IMR-90 (cell line): ENCODE results near the gene PLD3. TPM values are rescaled to one million over a fixed set of nuclear protein-coding genes. Genes with fewer than 3 reads are reported as not detected.
A peak's percentile ranks its signal among the peaks of the same experiment; 100 is the strongest.

Source experiments
- ATAC-seq: fragments of 200-7000 bp; cut with Tn5 transposase; 2 replicates; pipeline ENCODE4 v1.9.1; 2020; ENCODE audit warnings: low read depth, mild to moderate bottlenecking, moderate library complexity
- BruUV-seq: library from RNA; stranded (reverse); fragments of 400-500 nt; replicated peaks from 2 replicates; lab custom pipeline; 2021; lab: Mats Ljungman, UMichigan
- CTCF ChIA-PET: fragments of 300-600 bp; formaldehyde crosslinking; extraction: SDS; loops from one replicate; lab custom pipeline; 2021; ENCODE audit warnings: antibody characterized with exemption; lab: Yijun Ruan, JAX
- POLR2A ChIA-PET: fragments of 300-600 bp; sonication (Branson Sonifier 250); formaldehyde crosslinking; loops from one replicate; lab custom pipeline; 2022; ENCODE audit warnings: antibody characterized with exemption; ENCODE audit not compliant: unreplicated experiment; lab: Charles Lee
- DNase-seq: peaks from one replicate; pipeline ENCODE4 v3.0.0; 2013
- H2AFZ ChIP-seq: replicated peaks from 2 replicates; pipeline ENCODE3; 2013; ENCODE audit warnings: low read length, mild to moderate bottlenecking; ENCODE audit not compliant: poor library complexity
- H2AK5ac ChIP-seq: 2 replicates; pipeline ENCODE4 v1.6.1; 2013; ENCODE audit warnings: low read depth, low read length, inconsistent platforms
- H2AK9ac ChIP-seq: replicated peaks from 2 replicates; pipeline ENCODE3; 2013; ENCODE audit warnings: mild to moderate bottlenecking, low read depth, low read length, moderate library complexity; ENCODE audit not compliant: poor library complexity
- H2BK120ac ChIP-seq: 2 replicates; pipeline ENCODE4 v1.6.1; 2013; ENCODE audit warnings: low read depth, low read length, inconsistent platforms
- H2BK15ac ChIP-seq: 3 replicates; pipeline ENCODE4 v1.6.1; 2013; ENCODE audit warnings: low read depth, low read length, inconsistent platforms
- H2BK20ac ChIP-seq: 2 replicates; pipeline ENCODE4 v1.6.1; 2013; ENCODE audit warnings: low read depth, mild to moderate bottlenecking, inconsistent platforms, low read length, moderate library complexity
- H2BK5ac ChIP-seq: 2 replicates; pipeline ENCODE4 v1.6.1; 2013; ENCODE audit warnings: mild to moderate bottlenecking, low read depth, low read length, inconsistent platforms; ENCODE audit not compliant: poor library complexity, severe bottlenecking
- H3K14ac ChIP-seq: replicated peaks from 2 replicates; pipeline ENCODE4 v1.6.1; 2013; ENCODE audit warnings: low read depth, low read length, inconsistent platforms
- H3K18ac ChIP-seq: 2 replicates; pipeline ENCODE4 v1.6.1; 2013; ENCODE audit warnings: low read depth, low read length, control low read depth
- H3K23ac ChIP-seq: 2 replicates; pipeline ENCODE4 v1.6.1; 2013; ENCODE audit warnings: low read depth, low read length, inconsistent platforms
- H3K27ac ChIP-seq: 2 replicates; pipeline ENCODE4 v1.5.1; 2013; ENCODE audit warnings: mild to moderate bottlenecking, control low read depth, low read length; ENCODE audit not compliant: insufficient read depth
- H3K27me3 ChIP-seq: 2 replicates; pipeline ENCODE4 v1.6.1; 2013; ENCODE audit warnings: low read length; ENCODE audit not compliant: control insufficient read depth, insufficient read depth
- H3K36me3 ChIP-seq: 2 replicates; pipeline ENCODE4 v1.6.1; 2013; ENCODE audit warnings: low read length, mixed read lengths; ENCODE audit not compliant: control insufficient read depth, insufficient read depth
- H3K4ac ChIP-seq: 2 replicates; pipeline ENCODE4 v1.6.1; 2013; ENCODE audit warnings: low read depth, low read length, inconsistent platforms
- H3K4me1 ChIP-seq: 2 replicates; pipeline ENCODE4 v1.6.1; 2013; ENCODE audit warnings: low read length, mixed read lengths; ENCODE audit not compliant: control insufficient read depth, insufficient read depth
- H3K4me2 ChIP-seq: 2 replicates; pipeline ENCODE4 v1.6.1; 2013; ENCODE audit warnings: low read depth, mild to moderate bottlenecking, control low read depth, low read length, moderate library complexity
- H3K4me3 ChIP-seq: 2 replicates; pipeline ENCODE4 v1.5.1; 2013; ENCODE audit warnings: low read depth, mild to moderate bottlenecking, control low read depth, low read length, moderate library complexity; ENCODE audit not compliant: insufficient read depth
- H3K56ac ChIP-seq: 2 replicates; pipeline ENCODE4 v1.6.1; 2013; ENCODE audit warnings: low read length, inconsistent platforms; ENCODE audit not compliant: insufficient read depth; ENCODE audit errors: extremely low read depth
- H3K79me1 ChIP-seq, 2 experiments: 2 replicates each; pipeline ENCODE4 v1.6.1; 2013; ENCODE audit warnings: low read length in 2 of 2, inconsistent platforms in 1 of 2, low read depth in 1 of 2
- H3K9ac ChIP-seq: 2 replicates; pipeline ENCODE4 v1.6.1; 2013; ENCODE audit warnings: low read depth, low read length, control low read depth
- H3K9me1 ChIP-seq: 2 replicates; pipeline ENCODE4 v1.6.1; 2013; ENCODE audit warnings: low read length, inconsistent platforms; ENCODE audit not compliant: insufficient read depth
- H3K9me3 ChIP-seq: 2 replicates; pipeline ENCODE4 v1.6.1; 2013; ENCODE audit warnings: low read length; ENCODE audit not compliant: control insufficient read depth, insufficient read depth
- H4K20me1 ChIP-seq: 2 replicates; pipeline ENCODE4 v1.6.1; 2013; ENCODE audit warnings: low read length, inconsistent platforms; ENCODE audit not compliant: insufficient read depth
- H4K5ac ChIP-seq: 2 replicates; pipeline ENCODE4 v1.6.1; 2013; ENCODE audit warnings: mild to moderate bottlenecking, low read depth, low read length, control low read depth
- H4K8ac ChIP-seq, 2 experiments: 2 replicates each; pipeline ENCODE4 v1.6.1; 2013; ENCODE audit warnings: low read depth in 2 of 2, low read length in 2 of 2, control low read depth in 1 of 2, inconsistent platforms in 1 of 2
- H4K91ac ChIP-seq: 2 replicates; pipeline ENCODE4 v1.6.1; 2013; ENCODE audit warnings: low read depth, low read length, inconsistent platforms; ENCODE audit not compliant: insufficient read depth
- BHLHE40 ChIP-seq: fragments of 150-350 bp; IDR thresholded peaks from 2 replicates; pipeline ENCODE4 v1.6.1; 2016; ENCODE audit warnings: mild to moderate bottlenecking, low read depth, low read length
- CEBPB ChIP-seq: IDR thresholded peaks from 2 replicates; pipeline ENCODE4 v1.6.1; 2012; ENCODE audit warnings: low read depth, low read length, improper control_type of control experiment
- FOS ChIP-seq: fragments of 150-350 bp; IDR thresholded peaks from 2 replicates; pipeline ENCODE4 v1.6.1; 2016; ENCODE audit warnings: low read depth, low read length
- MAZ ChIP-seq: IDR thresholded peaks from 2 replicates; pipeline ENCODE4 v1.6.1; 2012; ENCODE audit warnings: low read depth, mild to moderate bottlenecking, low read length, improper control_type of control experiment, moderate library complexity, borderline replicate concordance
- NFE2L2 ChIP-seq: fragments of 150-350 bp; IDR thresholded peaks from 2 replicates; pipeline ENCODE4 v1.6.1; 2016; ENCODE audit warnings: low read depth, mild to moderate bottlenecking, low read length
- RAD21 ChIP-seq: IDR thresholded peaks from 2 replicates; pipeline ENCODE4 v1.6.1; 2012; ENCODE audit warnings: low read length, improper control_type of control experiment
- RCOR1 ChIP-seq: IDR thresholded peaks from 2 replicates; pipeline ENCODE4 v1.6.1; 2012; ENCODE audit warnings: mild to moderate bottlenecking, low read length, improper control_type of control experiment; ENCODE audit not compliant: insufficient replicate concordance
- RFX5 ChIP-seq: IDR thresholded peaks from 2 replicates; pipeline ENCODE4 v1.8.0; 2012; ENCODE audit warnings: low read depth, mild to moderate bottlenecking, low read length, moderate library complexity
- WGBS, 2 experiments: methylation state at CpG; one replicate each; pipeline versions ENCODE4 v1.1.5 to v1.1.7; 2013; ENCODE audit warnings: missing lambda C conversion rate in 2 of 2; ENCODE audit not compliant: insufficient read length in 1 of 2; ENCODE audit errors: extremely low coverage in 2 of 2; 5-methylcytosine and 5-hydroxymethylcytosine counted together
- dilution Hi-C: fragments of 300-500 bp; cut with HindIII; formaldehyde crosslinking; loops from one replicate; pipeline ENCODE4 v1.14.3; 2018; ENCODE audit warnings: low sequenced_read_pairs; ENCODE audit not compliant: unreplicated experiment
- in situ Hi-C: fragments of 300-500 bp; cut with MboI; formaldehyde crosslinking; loops from 3 replicates; pipeline ENCODE4 v1.14.3; 2019; ENCODE audit warnings: low sequenced_read_pairs, inconsistent platforms, mixed read lengths
- intact Hi-C: fragments of 100-400 bp; cut with micrococcal nuclease; formaldehyde crosslinking; loops from 2 replicates; pipeline ENCODE4 v1.10.0; 2022
- polyA plus RNA-seq, 3 experiments: library from polyadenylated mRNA; depleted of rRNA; stranded (reverse); fragments of >200 nt; gene quantifications; 2 replicates each; pipeline ENCODE4 v1.2.3, GENCODE V29; 2012; ENCODE audit warnings: low replicate concordance in 1 of 3
- total RNA-seq: library from RNA; depleted of rRNA; stranded (reverse); fragments of >200 nt; gene quantifications from 2 replicates; pipeline ENCODE4 v1.2.3, GENCODE V29; 2012
- TF ChIP-seq, protein P1 (sequence below): fragments of 150-350 bp; IDR thresholded peaks from 2 replicates; pipeline ENCODE4 v1.6.1; 2016; ENCODE audit warnings: low read depth, mild to moderate bottlenecking, low read length, moderate library complexity, borderline replicate concordance

The PLD3 gene
- total and polyA plus RNA-seq, 2 of the 4 experiments (the other 2 are of a cell fraction), result 117 to 665 TPM

DNA sequence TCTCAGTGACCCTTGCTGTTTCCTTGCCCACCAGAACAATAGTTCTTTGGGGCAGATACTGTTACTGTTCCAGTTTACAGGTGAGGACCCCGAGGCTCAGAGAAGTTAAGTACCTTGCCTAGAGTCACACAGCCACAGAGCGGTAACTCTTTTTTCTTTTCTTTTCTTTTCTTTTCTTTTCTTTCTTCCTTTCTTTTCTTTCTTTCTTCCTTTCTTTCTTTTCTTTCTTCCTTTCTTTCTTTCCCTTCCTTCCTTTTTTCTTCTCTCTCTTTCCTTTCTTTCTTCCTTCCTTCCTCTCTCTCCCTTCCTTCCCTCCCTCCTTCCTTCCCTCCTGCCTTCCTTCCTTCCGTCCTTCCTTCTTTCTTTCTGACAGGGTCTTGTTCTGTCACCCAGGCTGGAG lies 69.5 kb downstream of the PLD3 start:
- H4K8ac ChIP-seq, result peak overlapping the region; percentile 50 to 90; a peak in 2 of 4 replicates
- in situ Hi-C loops (no loop called here), intact Hi-C loops (no loop called here), dilution Hi-C loops (no loop called here)
- no peak overlapping the region for H3K23ac ChIP-seq
- H3K4me2 ChIP-seq, result no peak overlapping the region
- no peak overlapping the region for H4K5ac ChIP-seq
- no peak overlapping the region; the same call in 2 of the 3 replicates for H2BK15ac ChIP-seq
- ChIA-PET POLR2A (interaction anchor here (1.3 kb wide), 1 partner anchor 8 kb away, joined by 4 read pairs; no protein-coding TSS in a partner anchor), CTCF (no interaction called here)
- H3K9me1 ChIP-seq, result peaks cover 9% of the 10 kb centered on the region
- peaks cover 0 to 17% of the 10 kb centered on the region in 2 experiments; a peak in 1 of 4 replicates for H3K79me1 ChIP-seq
- no peak overlapping the region for H2AK9ac ChIP-seq
- H3K27ac ChIP-seq, result no peak overlapping the region
- BruUV-seq, result no TSS peak
- peak overlapping the region; percentile 58; the same call in 1 of the 2 replicates for H2BK120ac ChIP-seq
- peaks cover 9% of the 10 kb centered on the region for H3K36me3 ChIP-seq
- peaks cover 9% of the 10 kb centered on the region for H3K4me1 ChIP-seq
- no peak overlapping the region for H2BK5ac ChIP-seq
- peak overlapping the region; percentile 31; the same call in 1 of the 2 replicates for H4K91ac ChIP-seq
- H3K9me3 ChIP-seq, result no peaks in the 10 kb centered on the region
- H3K27me3 ChIP-seq, result no peaks in the 10 kb centered on the region
- no peak overlapping the region for H2AFZ ChIP-seq
- 90% methylated on average over 2 of the region's 3 CpGs; no CpG with 5 or more reads in 1 of the 2 experiments for WGBS, 2 experiments
- H3K4ac ChIP-seq, result peak overlapping the region; percentile 66; the same call in 1 of the 2 replicates
- H2AK5ac ChIP-seq, result peak overlapping the region; percentile 81
- no peak overlapping the region for H3K56ac ChIP-seq
- TF ChIP-seq BHLHE40, result no peak
- no peak for TF ChIP-seq FOS
- no peak for TF ChIP-seq MAZ
- TF ChIP-seq, protein P1, sequence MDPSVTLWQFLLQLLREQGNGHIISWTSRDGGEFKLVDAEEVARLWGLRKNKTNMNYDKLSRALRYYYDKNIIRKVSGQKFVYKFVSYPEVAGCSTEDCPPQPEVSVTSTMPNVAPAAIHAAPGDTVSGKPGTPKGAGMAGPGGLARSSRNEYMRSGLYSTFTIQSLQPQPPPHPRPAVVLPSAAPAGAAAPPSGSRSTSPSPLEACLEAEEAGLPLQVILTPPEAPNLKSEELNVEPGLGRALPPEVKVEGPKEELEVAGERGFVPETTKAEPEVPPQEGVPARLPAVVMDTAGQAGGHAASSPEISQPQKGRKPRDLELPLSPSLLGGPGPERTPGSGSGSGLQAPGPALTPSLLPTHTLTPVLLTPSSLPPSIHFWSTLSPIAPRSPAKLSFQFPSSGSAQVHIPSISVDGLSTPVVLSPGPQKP, result no peak
- no peak for TF ChIP-seq CEBPB
- no peak for TF ChIP-seq RAD21
- TF ChIP-seq RCOR1, result no peak
- TF ChIP-seq NFE2L2, result no peak
- TF ChIP-seq RFX5, result no peak
- no peak overlapping the region for H3K9ac ChIP-seq
- H4K20me1 ChIP-seq, result no peaks in the 10 kb centered on the region
- no peak overlapping the region for H3K14ac ChIP-seq
- no peak overlapping the region for H3K4me3 ChIP-seq
- H2BK20ac ChIP-seq, result no peak overlapping the region
- ATAC-seq (no peak), DNase-seq (no peak)
- H3K18ac ChIP-seq, result no peak overlapping the region
